Body of pancreas (tissue), 4 donors: ENCODE results near the gene MAP2K4.

Experiments
- CTCF ChIP-seq, 7 experiments: fragments of 450-650 bp in 4 of 7; fragments of 200-600 bp in 3 of 7; sonication (generic) in 3 of 7; IDR thresholded peaks; one replicate each; pipeline ENCODE4 v1.5.1; 2016 to 2019; ENCODE audit warnings: antibody characterized with exemption in 7 of 7
- POLR2A ChIP-seq, 3 donors: fragments of 450-650 bp; IDR thresholded peaks; one replicate each; pipeline ENCODE4 v1.6.1; 2016; ENCODE audit warnings: antibody characterized with exemption in 3 of 3, mild to moderate bottlenecking in 2 of 3

- TF ChIP-seq CTCF (IDR thresholded peaks at IDR 0.05) (no peak), POLR2A (IDR thresholded peaks at IDR 0.05) (no peak)
Observed at GRCh38 chr17:12024327-12024726, 3.6 kb downstream of the MAP2K4 start.
